HG03442 (cell line): Measurements from ENCODE around the gene DUS3L.
A peak's percentile ranks its signal among the peaks of the same experiment; 100 is the strongest.

Source experiments
- ATAC-seq: cut with Tn5 transposase; IDR thresholded peaks from one replicate; pipeline ENCODE4 v1.9.1; 2021; ENCODE audit warnings: mild to moderate bottlenecking, moderate library complexity; ENCODE audit not compliant: unreplicated experiment

DUS3L gene

DNA sequence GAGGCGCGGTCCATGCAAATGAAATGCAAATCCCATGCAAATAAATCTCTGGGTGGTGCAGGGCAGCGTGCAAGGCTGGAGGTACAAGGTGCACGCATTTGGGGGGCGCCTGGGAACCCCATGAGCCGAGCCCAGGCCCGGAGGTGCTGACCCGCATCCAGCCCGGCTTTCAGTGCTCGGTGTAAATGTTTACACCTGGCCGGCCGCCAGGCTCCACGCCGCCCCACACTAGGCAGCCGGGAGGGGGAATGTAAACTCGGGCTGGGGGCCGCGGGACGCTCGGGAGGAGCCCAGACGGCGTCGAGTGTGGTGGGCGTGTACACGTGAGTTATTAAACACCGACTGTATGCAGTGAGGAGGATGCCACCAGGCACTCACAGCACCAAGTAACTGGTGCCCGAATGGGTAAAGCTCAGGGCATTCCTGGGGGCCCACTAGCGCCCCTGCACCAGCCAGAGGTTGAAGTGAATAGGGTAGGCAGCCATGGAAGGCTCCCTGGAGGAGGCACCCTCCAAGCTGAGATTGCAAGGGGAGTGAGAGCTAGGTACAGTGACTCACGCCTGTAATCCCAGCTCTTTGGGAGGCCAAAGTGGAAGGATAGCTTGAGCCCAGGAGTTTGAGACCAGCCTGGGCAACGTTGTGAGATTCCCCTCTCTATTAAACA lies 31.4 kb upstream of the DUS3L start:
- ATAC-seq: no peak

DNA sequence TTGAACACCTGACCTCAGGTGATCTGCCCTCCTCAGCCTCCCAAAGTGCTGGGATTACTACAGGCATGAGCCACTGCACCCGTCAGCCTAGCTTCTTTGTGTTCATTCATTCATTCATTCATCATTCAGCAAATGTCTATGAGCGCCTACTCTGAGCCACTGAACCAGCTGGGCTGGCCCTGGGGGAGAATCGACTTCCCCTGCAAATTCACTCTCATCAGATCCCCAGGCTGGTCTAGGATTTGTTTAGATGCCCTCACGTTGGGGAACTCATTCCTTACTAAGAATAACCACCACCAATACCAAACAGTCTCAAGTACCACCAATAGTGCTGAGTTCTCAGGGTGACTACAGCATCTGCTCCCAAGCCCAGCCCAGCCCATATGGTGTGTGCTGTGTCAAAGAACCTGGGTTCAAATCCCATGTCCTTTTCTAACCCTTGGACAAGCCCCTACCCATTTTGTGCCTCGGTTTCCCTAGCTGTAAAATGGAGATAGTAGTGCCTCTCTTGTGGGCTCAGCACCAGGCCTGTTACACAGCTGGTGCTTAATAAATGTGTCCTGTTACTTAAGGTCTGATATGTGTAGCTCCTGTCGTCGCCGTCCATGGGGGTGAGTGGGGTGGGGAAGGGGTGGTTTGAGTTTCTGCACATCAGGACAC lies 30.7 kb upstream of the DUS3L start:
- ATAC-seq: no peak

DNA sequence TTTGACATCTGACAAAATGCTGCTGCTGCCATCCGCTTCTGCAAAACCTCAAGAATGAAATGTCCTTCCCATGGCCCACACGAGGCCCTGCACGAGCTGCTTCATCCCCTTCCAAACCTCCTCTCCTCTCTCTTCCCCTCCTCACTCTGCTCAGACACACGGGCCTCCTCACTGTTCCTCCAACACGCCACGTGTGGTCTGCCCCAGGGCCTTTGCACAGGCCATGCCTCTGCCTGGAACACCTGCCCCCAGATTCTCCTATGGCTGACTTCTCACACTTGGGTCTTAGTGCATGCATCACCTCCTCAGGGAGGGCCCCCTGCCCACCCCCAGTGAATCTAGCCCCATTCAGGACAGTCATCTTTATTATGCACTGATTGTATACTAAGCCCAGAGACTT lies 29.8 kb upstream of the DUS3L start:
- ATAC-seq: no peak

- ATAC-seq: no peak
Observed at GRCh38 chr19:5818594-5818993, 27.6 kb upstream of the DUS3L start.

- no peak for ATAC-seq
Observed at GRCh38 chr19:5817218-5817617, 26.3 kb upstream of the DUS3L start.

DNA sequence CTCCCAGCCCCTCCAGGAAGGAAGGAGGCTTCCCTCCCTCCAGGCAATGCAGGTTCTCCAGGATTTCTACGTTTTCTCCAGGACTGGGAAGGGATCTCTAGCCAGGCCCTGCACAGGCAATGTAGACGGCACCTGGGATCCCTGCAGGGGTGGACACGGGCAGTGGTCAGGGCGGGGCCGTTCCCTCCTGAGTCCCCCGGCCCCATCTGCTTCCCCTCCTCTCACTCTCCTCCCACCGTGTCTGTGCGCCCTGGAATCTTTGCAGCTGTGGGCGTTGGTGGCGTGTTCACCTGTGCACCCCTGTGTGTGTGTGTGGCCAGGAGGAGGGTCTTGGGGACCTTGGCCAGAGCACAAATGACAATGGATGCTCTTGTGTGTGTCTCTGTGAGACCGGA lies 23.9 kb upstream of the DUS3L start:
- no peak for ATAC-seq

DNA sequence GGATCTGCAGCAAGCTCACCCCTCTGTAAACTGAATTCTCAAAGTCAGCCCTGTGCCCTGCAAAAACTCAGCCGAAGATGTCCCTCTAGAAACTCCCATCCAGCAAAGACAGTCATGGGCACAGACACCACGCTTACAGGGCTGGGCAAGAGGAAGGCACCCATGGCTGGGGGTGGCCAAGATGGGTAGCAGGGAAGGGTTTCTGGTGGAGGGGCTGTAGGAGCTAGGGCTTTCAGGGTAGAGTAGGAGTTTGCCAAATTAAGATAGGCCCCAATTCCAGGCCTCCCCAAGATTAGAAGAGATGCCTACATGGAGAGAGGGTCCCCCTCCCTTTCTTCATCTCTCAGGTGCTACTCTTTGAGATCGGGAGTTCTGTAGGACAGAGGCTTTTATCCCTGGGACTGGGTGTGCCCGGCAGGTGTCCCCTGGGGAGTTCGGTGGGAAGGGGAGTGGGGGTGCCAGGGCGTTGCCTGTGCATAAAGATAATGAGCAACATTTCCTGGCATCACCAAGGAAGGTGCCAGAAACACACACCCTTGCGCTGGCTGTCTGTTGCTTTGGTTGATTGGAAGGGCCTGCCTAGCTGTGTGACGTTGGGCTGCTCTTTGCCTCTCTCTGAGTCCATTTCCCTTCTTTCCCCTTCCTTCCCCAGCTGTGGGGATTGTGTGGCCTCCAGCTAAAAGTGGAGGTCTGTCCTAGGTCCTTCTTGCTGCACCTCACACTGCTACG lies 23.3 kb upstream of the DUS3L start:
- no peak for ATAC-seq

DNA sequence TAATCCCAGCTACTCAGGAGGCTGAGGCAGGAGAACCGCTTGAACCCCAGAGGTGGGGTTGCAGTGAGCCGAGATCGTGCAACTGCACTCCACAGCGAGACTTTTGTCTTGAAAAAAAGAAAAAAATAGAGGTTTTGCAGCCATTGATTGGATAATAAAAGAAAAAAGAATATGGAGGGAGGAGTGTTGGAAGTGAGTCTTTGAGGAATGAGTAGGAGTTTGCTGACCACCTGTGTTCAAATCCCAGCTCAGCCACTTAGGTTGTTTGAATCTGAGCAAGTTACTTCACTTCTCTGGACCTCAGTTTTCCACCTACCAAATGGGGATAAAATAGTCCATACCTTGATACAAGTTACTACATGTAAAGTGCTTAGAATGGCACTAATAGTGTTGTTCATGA lies 20.2 kb upstream of the DUS3L start:
- no peak for ATAC-seq

GRCh38 chr19:5809469-5809868 lies 18.5 kb upstream of the DUS3L start:
- no peak for ATAC-seq

DNA sequence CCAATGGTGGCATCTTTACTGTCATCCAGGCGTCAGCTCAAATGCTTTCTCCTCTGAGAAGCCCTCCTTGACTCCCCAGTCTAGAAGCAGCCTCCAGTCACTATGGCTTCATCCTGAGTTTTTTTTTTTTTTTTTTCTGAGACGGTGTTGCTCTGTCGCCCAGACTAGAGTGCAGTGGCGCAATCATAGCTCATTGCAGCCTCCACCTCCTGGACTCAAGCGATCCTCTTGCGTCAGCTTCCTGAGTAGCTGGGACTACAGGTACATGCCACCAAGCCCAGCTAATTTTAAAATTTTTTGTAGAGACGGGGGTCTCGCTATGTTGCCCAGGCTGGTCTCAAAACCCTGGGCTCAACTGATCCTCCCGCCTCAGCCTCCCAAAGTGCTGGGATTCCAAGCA lies 18.1 kb upstream of the DUS3L start:
- no peak for ATAC-seq

DNA sequence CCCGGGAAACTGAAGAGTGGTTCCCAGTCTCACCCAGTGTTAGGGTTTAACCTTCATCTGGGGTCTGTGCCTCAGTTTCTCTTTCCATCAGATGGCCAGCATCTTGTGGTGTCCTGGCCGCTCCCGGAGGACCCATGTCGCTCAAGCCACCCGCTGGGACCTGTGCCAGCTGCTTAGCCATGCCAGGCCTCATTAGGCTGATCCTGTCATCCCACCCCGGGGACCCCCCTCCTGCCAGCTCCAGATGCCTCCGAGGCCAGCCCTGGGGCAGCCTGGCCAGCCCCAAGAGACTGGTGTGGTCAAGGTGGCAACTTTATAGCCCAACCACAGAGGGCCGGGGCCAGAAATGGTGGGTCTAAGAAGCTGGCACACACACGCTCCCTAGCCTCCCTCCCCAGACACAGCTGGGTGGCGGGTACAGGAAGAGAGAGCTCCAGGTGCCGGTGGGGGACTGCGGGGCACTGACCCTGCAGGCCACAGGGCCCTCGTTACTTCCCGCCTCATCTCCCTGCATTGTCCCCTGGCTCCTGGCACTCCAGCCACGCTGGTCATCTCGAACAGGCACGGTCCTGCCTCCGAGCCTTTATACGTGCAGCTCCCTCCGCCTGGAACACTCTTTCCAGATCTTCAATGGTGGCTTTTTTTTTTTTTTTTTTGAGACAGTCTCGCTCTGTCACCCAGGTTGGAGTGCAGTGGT lies 17.3 kb upstream of the DUS3L start:
- no peak for ATAC-seq

DNA sequence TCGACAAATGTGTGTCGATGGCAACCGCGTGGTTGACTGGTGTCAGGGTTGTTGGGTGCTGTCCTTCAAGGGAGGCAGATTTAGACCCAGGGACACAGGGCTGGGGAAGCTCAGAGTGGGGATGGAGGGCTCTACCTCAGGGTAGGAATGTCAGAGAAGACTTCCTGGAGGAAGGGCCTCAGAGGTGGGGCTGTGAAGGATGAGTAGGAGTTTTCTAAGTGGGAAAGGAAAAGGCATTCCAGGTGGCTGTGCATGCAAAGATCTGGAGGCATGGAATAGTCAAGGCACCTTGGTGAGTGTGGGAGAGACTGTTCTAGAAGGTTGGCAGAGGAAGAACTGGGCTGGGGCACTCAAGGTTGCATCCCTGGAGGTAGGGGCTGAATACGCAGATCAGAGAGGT lies 15.9 kb upstream of the DUS3L start:
- ATAC-seq: no peak

DNA sequence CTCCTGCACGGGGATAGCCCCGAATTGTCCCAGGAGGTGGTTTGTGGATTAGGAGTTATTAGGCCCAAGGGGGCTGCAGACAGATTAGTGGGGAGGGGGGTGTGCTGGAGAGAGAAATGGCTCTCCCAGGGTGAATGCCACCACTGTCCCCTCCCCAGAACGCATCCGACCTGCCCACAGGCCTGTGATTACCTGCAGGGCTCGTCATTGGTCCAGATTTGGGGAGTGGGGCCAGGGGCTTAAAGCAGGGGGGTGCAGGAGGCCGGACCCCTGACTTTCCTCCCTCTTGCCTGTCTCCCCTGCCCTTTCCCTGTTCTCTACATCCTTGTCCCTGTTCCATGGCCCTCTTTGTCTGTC lies 15.1 kb upstream of the DUS3L start:
- no peak for ATAC-seq

- ATAC-seq: no peak
Observed at GRCh38 chr19:5805462-5806132, 14.6 kb upstream of the DUS3L start.

DNA sequence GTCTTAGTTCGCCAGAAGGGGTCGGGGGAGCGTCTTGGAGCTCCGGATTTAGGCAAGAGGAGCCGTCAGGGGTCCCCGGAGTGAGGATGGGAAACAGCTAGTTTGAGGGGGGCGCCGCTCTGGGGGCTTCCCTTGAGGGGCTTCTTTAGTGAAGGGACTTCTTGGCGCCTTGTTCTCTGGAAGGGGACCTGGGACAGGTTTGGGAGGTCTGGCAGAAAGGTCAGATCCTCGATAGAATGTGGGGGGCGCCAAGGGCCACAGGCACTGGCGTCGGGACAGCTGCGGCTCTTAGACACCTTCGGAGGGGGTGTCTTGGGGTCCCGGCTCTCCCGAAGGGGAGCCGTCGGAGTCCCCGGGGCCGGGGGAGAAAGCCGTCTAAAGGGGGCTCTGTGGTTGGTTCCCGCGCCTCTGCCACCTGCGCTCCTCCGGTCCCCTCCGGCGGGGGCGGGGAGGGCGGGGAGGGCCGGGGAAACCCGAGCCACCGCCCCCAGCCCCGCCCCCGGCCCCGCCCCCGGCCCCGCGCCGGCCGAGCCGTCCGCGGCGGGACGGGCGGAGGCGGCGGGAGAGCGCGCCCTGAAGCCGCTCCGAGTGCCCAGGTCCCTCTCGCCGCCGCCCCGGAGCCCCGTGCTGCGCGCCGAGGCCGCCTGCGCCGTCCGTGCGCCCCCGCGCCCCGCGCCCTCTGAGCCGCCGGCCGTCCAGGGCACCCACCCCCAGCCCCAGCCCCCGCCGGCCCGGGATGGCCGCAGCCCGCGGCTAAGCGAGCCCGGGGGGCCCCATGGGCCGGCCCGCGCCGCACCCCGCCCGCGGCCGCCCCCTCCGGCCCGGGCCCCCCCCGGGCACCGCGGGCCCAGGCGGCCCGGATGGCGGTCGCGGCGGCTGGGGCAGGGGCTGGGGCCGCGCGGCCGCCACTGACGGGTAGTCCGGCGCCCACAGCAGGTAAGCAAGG lies 13.8 kb upstream of the DUS3L start, which contains the start of gene NRTN:
Gene NRTN, plus strand, starts transcription at position 552 of the 946 bp plus-strand sequence. CDS start 19,099 bp downstream, outside the sequence.
- ATAC-seq: no peak

DNA sequence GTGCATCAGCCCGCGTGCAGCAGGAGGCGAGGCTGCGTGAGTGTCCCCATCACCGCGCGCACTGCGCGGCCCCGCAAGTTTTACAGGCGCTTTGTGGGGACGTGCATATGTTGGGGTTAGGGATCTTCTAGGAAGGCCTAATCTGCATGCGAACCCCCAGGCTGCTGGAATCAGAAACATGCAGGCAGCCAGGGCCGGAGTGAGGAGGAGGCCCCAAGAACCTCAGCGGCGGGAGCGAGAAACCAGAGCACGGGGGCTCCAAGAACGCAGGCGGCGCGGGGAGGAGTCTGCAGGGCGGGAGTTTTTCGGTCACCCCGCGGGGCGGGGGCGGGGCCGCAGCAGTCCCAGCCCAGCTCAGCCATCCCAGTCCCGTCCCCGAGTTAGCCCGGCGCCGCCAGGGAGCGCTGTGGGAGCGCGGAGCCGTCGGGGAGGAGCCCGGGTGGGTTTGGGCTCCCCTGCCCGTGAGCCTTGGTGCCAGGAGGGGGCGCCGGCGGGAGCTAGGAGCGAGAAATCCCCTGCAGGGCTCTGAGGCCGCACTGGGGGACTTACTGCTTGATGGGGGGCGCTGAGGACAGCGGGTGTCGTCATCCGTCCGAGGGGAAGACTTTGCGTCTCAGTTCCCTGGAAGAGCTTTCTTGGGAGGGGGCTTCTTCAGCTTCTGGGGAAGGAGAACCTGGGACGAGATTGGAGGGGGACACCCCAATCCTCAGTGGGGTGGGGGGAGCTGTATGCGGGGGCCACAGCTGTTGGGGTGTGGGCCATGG lies 13.0 kb upstream of the DUS3L start:
- ATAC-seq: peak; percentile 65

DNA sequence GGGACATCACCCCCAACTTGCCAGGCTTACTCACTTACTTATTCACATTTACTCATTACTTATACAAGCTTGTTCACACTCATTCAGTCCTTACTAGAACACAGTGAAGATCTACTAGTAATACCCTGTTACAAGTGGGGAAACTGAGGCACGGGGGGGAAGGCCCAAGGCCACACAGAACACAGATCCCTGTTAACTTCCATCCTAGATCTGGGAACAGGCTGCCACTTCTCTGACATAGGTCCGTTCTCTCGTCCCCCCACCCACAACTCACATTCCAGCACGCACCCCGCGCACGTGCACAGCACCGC lies 12.4 kb upstream of the DUS3L start:
- no peak for ATAC-seq

DNA sequence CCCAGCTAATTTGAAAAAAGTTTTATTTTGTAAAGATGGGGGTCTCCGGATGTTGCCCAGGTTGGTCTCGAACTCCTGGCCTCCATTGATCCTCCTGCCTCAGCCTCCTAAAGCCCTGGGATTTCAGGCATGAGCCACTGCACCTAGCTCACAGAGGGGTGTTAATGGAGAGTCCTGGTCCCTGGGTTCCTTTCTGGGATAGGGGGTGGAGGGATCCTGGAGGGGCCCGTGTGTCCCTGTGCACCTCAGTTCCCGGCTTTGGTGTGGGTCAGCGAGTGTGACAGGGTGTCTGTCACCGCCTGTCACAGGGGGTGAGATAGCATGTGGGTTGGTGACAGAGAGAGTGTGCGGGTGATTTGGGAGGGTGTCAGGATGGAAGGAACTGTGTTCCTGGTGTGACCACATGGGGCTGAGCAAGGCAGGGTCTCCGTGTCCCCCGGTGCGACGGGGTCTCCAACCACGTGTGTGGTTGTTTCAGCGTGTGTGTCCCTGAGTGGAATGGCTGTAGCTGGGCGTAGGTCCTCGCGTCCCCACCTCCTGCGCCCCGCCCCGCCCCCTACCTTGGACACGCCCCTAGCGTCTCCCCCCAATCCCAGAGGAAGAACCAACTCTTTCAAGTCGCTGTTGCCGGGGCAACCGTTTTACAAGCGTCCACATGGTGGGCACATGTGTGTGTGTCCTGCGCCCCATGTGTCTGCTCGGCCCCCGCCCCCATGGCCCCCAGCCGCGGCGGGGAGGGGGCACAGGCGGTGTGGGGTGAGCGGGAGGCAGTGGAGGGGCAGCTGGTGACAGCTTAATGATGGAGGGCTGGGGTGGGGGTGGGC lies 11.0 kb upstream of the DUS3L start:
- ATAC-seq: no peak
